NCI-H774 (cell line): ENCODE results near the gene SAYSD1.

Experiments used
- DNase-seq: peaks from one replicate; lab custom pipeline; 2025; lab: John Stamatoyannopoulos, UW

SAYSD1 gene

DNA sequence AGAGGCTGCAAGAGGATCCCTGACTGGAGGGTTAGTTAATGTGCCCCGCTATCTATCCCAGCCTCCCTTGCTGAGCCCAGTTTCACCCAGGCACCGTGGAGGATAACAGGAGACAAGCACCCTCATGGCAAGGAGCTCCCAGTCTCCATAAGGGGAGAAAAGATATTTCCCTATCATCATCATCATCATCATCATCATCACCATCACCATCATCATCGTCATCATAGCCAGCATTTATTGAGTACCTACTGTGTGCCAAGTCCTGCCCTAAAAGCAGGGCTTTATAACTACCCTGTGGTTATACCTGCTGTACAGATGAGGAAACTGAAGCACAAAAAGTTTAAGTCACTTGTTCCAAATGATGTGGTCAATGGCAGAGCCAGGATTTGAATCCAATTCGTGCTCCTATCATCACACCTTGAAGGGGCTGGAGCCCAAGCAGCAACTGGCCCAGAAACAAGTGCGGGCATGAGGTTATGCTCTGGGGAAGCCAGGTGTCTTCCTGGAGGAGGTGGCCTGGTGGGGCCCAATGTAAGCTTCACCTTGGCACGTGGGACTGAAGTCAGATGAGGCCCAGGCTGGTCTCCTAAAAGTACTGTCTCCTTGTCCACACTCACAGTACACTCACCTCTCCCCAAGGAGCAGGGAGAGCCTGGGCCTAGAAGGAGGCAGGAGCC lies 56.4 kb downstream of the SAYSD1 start:
- no peak for DNase-seq

DNA sequence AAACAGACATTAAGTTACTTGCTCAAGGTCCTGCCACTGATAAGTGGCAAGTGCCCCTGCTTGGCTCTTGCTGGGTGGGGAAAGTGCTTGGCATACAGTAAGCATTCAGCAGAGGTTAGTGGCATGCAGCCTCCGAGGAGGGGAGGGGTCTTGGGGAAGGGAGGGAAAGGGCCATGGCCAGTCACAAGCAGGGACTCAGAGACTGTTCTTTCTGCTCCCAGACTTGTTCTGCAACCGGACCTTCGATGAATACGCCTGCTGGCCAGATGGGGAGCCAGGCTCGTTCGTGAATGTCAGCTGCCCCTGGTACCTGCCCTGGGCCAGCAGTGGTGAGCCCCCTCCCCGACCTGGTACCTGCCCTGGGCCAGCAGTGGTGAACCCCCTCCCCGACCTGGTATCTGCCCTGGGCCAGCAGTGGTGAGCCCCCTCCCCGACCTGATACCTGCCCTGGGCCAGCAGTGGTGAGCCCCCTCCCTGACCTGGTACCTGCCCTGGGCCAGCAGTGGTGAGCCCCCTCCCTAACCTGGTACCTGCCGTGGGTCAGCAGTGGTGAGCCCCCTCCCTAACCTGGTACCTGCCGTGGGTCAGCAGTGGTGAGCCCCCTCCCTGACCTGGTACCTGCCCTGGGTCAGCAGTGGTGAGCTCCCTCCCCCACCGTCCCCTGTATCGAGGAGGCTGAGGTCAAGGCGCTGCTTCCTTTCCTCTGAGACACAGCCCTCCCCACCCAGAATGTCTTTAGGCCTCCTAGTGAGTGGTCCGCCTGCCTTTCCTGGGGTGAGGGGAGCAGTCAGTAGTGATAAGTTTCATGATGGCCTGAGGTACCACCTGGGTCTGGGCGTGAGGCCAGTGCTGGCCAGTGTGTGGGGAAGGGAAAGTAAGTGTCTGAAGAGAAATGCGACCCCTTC lies 57.5 kb downstream of the SAYSD1 start:
- DNase-seq = no peak

DNA sequence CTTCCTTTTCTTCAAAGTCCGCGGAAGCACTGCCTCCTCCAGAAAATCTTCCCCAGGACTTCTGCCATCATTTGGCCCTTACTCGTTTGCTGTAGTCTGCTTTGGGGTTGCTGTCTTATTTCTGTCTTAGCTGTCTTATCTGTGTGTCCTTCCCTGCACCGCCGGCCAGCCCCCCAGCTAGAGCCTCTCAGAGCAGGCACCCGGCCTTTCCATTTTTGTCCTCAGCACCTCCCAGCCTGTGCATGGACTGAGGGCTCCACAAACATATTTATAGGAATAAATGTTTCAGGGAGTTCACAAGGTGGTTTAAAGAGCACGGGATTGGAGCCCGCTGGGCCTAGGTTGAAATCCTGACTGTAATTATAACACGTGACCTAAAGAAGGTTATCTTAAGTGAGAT lies 58.3 kb downstream of the SAYSD1 start:
- no peak for DNase-seq

DNA sequence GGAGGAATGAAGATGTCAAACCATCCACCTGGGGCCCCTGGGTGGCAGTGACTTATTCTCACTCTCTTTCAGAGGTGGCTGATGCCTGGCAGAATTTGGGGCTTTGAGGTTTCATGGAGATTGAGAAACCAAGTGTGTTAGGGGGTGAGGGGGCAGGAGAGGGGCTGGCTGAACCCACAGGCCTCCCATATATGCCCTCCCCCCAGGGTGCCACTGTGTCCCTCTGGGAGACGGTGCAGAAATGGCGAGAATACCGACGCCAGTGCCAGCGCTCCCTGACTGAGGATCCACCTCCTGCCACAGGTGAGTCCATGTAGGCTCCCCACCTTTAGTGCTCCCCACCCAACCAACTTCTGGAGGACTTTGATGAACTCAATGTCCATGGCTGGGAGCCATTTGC lies 58.8 kb downstream of the SAYSD1 start:
- no peak for DNase-seq

DNA sequence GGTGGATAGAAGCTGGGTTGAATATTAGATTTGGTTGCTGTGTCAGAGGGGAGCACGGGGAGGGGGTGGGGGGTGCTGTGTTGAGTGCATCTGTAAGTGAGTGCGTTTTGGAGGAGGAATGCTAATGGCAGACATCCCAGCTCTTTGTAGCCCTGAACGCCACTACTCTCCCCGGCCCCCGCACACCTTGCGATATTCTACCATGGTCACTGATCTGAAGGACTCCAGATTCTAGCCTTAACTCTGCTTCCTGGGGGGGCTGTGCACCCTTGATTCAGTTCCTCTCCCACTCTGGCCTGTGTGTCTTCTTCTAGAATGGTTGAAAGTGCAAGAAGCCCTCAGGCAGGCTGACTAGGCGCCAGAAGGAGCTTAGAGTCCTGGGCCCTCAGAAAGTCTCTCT lies 59.3 kb downstream of the SAYSD1 start:
- DNase-seq = no peak

DNA sequence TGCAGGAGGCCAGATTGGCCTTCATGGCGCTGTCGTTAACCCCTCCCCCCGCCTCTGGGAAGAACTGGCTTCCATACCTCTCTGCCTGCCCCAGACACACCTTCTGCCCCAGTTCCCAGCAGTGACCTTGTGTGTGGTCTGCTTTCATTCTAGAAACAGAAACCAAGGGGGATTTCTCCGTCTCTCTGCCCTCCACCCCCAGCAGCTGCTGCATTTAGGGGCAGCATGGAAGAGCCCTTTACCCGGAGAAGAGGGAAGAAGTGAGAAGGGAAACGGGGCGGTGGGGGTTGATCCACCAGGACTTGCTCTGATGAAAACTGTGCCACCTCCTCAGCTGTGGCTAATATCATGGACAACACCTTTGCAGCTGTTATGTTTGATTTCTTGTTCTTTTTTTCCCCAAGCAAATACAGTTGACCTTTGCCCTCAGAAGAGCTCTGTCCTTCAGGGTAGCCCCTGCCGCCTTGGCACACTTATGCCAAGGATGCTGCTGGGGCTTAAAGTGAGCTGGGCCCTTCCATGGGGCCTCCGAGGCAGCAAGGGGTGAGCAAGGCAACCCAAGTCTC lies 60.3 kb downstream of the SAYSD1 start:
- DNase-seq = no peak
